ENCODE results near the gene GAB1. TPM values are rescaled to one million over a fixed set of nuclear protein-coding genes. Genes with fewer than 3 reads are reported as not detected.
"Not testable (repeated sequence)": the region's sequence is repeated elsewhere in the genome, so short reads cannot be mapped to it uniquely, and the experiment has no call there.

Gene GAB1
- total RNA-seq, 3 donors from 2014 or later (not counting 1 experiment from before 2014, with no cell fraction given) = 11.5 to 25.4 (median 11.9) TPM

- Histone ChIP-seq H3K4me1 (ENCODE audit: control insufficient read depth, insufficient read depth, low read length) (no peaks in the 10 kb centered on the region), H3K4me3 (ENCODE audit: low read length) (no peak overlapping the region), H3K9me3 (ENCODE audit: control insufficient read depth, insufficient read depth, low read length) (no peaks in the 10 kb centered on the region), H3K36me3 (ENCODE audit: control insufficient read depth, insufficient read depth, low read length) (no peaks in the 10 kb centered on the region), H3K27ac (ENCODE audit: low read length) (no peak overlapping the region), H3K27me3 (ENCODE audit: control insufficient read depth, insufficient read depth, low read length) (no peaks in the 10 kb centered on the region)
- TF ChIP-seq CTCF (IDR thresholded peaks at IDR 0.05) = no peak
- Mint-ChIP-seq H3K4me1 (no peaks in the 10 kb centered on the region), H3K27me3 (ENCODE audit: low read depth in 2 of 2) (no peaks in the 10 kb centered on the region), H3K9me3 (no peaks in the 10 kb centered on the region), H3K36me3 (no peaks in the 10 kb centered on the region), H3K27ac (no peak overlapping the region), H3K4me3 (no peak overlapping the region)
- no peak for DNase-seq
- WGBS (ENCODE audit: insufficient coverage) = 91% methylated on average over 1 of the region's 2 CpGs
- ATAC-seq = no peak
- intact Hi-C loops (cut with micrococcal nuclease) = no loop called here
Measured at GRCh38 chr4:143347484-143348111, 10.9 kb downstream of the GAB1 start.

GRCh38 chr4:143348233-143349077, 11.8 kb downstream of the GAB1 start:
- Mint-ChIP-seq H3K27me3 (ENCODE audit: low read depth in 2 of 2) (no peaks in the 10 kb centered on the region), H3K4me1 (no peaks in the 10 kb centered on the region), H3K27ac (no peak overlapping the region), H3K4me3 (no peak overlapping the region), H3K36me3 (no peaks in the 10 kb centered on the region), H3K9me3 (no peaks in the 10 kb centered on the region)
- Histone ChIP-seq H3K4me1 (ENCODE audit: control insufficient read depth, insufficient read depth, low read length) (no peaks in the 10 kb centered on the region), H3K27ac (ENCODE audit: low read length) (no peak overlapping the region), H3K4me3 (ENCODE audit: low read length) (no peak overlapping the region), H3K27me3 (ENCODE audit: control insufficient read depth, insufficient read depth, low read length) (no peaks in the 10 kb centered on the region), H3K36me3 (ENCODE audit: control insufficient read depth, insufficient read depth, low read length) (no peaks in the 10 kb centered on the region), H3K9me3 (ENCODE audit: control insufficient read depth, insufficient read depth, low read length) (no peaks in the 10 kb centered on the region)
- no peak for ATAC-seq
- no peak for DNase-seq
- intact Hi-C loops (cut with micrococcal nuclease) = no loop called here
- no peak for TF ChIP-seq CTCF (IDR thresholded peaks at IDR 0.05)
- WGBS (ENCODE audit: insufficient coverage) = 78% methylated on average over 7 of the region's 7 CpGs

- H3K27me3 Mint-ChIP-seq (ENCODE audit: low read depth in 2 of 2); H3K4me1 ChIP-seq (ENCODE audit: control insufficient read depth, insufficient read depth, low read length); DNase-seq; H3K4me3 ChIP-seq (ENCODE audit: low read length); H3K36me3 ChIP-seq (ENCODE audit: control insufficient read depth, insufficient read depth, low read length); H3K36me3 Mint-ChIP-seq; H3K27ac Mint-ChIP-seq; H3K27ac ChIP-seq (ENCODE audit: low read length); ATAC-seq; H3K9me3 ChIP-seq (ENCODE audit: control insufficient read depth, insufficient read depth, low read length); H3K4me1 Mint-ChIP-seq; H3K27me3 ChIP-seq (ENCODE audit: control insufficient read depth, insufficient read depth, low read length); H3K9me3 Mint-ChIP-seq; H3K4me3 Mint-ChIP-seq: not testable (repeated sequence)
- 96% methylated on average over 25 of the region's 25 CpGs for WGBS (ENCODE audit: insufficient coverage)
- intact Hi-C loops (cut with micrococcal nuclease) = loop anchor here (10.0 kb wide), 1 partner anchor 55 kb away; no protein-coding TSS in a partner anchor
Measured at GRCh38 chr4:143349858-143350527, 13.3 kb downstream of the GAB1 start.

- no peak for DNase-seq
- WGBS (ENCODE audit: insufficient coverage) = 95% methylated on average over 20 of the region's 20 CpGs
- intact Hi-C loops (cut with micrococcal nuclease) = loop anchor here (10.0 kb wide), 1 partner anchor 54 kb away; no protein-coding TSS in a partner anchor
- Mint-ChIP-seq H3K27ac (no peak overlapping the region), H3K4me1 (peaks cover 0 to 7% of the 10 kb centered on the region in 2 donors), H3K27me3 (ENCODE audit: low read depth in 2 of 2) (no peaks in the 10 kb centered on the region), H3K4me3 (no peak overlapping the region), H3K9me3 (no peaks in the 10 kb centered on the region), H3K36me3 (no peaks in the 10 kb centered on the region)
- ATAC-seq = no peak
- TF ChIP-seq CTCF (IDR thresholded peaks at IDR 0.05) = no peak
- Histone ChIP-seq H3K27me3 (ENCODE audit: control insufficient read depth, insufficient read depth, low read length) (no peaks in the 10 kb centered on the region), H3K36me3 (ENCODE audit: control insufficient read depth, insufficient read depth, low read length) (no peaks in the 10 kb centered on the region), H3K4me1 (ENCODE audit: control insufficient read depth, insufficient read depth, low read length) (peaks cover 3% of the 10 kb centered on the region), H3K9me3 (ENCODE audit: control insufficient read depth, insufficient read depth, low read length) (no peaks in the 10 kb centered on the region), H3K4me3 (ENCODE audit: low read length) (no peak overlapping the region), H3K27ac (ENCODE audit: low read length) (no peak overlapping the region)
Measured at GRCh38 chr4:143351149-143351691, 14.5 kb downstream of the GAB1 start.
